Kidney epithelial cell (primary cell): ENCODE measurements around the gene TMEM178B. TPM values are rescaled to one million over a fixed set of nuclear protein-coding genes. Genes with fewer than 3 reads are reported as not detected.

Experiments used
- DNase-seq: peaks from one replicate; pipeline ENCODE4 v3.0.0-alpha.2; 2010; ENCODE audit warnings: low read depth
- H3K27me3 ChIP-seq: 2 replicates; pipeline ENCODE4 v1.6.0; 2011; ENCODE audit warnings: low read length; ENCODE audit not compliant: control insufficient read depth, insufficient read depth
- H3K36me3 ChIP-seq: 2 replicates; pipeline ENCODE4 v1.5.1; 2011; ENCODE audit warnings: low read length; ENCODE audit not compliant: control insufficient read depth, insufficient read depth
- H3K4me3 ChIP-seq: 2 replicates; pipeline ENCODE4 v1.5.1; 2011; ENCODE audit warnings: low read depth, mild to moderate bottlenecking, control low read depth, low read length
- CTCF ChIP-seq: IDR thresholded peaks from 2 replicates; pipeline ENCODE4 v1.5.1; 2011; ENCODE audit warnings: mild to moderate bottlenecking, moderate library complexity, low read length, control low read depth, inconsistent platforms; ENCODE audit not compliant: insufficient read depth, poor library complexity, severe bottlenecking
- total RNA-seq: library from RNA; depleted of rRNA; stranded (reverse); fragments of >200 nt; gene quantifications from 2 replicates; pipeline ENCODE4 v1.2.3, GENCODE V29; 2015

TMEM178B gene
- total RNA-seq, 1 donor from 2014 or later, result 9.7 TPM

DNA sequence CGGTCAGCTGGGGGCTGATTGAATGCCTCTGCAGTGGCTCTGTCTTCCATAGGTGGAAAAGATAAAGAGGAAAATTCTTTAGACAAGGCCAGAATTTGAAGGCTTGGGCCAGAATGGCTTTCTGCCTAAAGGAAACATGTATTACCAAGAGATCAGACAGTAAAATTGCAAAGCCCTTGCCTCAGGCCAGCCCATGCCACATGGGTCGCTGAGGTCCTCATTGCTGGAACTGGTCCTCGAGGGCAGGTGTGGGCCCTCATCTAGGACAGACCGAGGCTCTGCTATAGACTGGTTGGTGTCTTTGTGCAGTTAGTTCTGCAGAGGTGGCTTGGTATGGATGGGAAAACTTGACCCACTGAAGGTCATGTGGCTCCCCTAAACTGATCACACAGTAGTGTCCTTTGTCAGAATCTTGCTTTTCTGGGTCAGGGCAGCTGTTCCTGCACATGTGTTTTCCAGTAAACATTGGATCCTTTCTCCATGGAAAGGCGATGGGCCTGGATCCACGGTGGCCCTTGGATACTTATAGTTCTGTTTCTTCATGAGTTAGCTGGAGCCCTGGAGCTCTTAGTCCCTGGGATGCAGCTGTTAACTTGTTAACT lies 80.4 kb downstream of the TMEM178B start:
- H3K27me3 ChIP-seq, result no peaks in the 10 kb centered on the region
- TF ChIP-seq CTCF, result no peak
- H3K4me3 ChIP-seq, result no peak overlapping the region
- DNase-seq, result no peak
- H3K36me3 ChIP-seq, result no peaks in the 10 kb centered on the region

- TF ChIP-seq CTCF, result no peak
- Histone ChIP-seq H3K27me3 (no peaks in the 10 kb centered on the region), H3K36me3 (no peaks in the 10 kb centered on the region), H3K4me3 (no peak overlapping the region)
- DNase-seq, result no peak
Measured at GRCh38 chr7:141156407-141156806, 82.5 kb downstream of the TMEM178B start.

DNA sequence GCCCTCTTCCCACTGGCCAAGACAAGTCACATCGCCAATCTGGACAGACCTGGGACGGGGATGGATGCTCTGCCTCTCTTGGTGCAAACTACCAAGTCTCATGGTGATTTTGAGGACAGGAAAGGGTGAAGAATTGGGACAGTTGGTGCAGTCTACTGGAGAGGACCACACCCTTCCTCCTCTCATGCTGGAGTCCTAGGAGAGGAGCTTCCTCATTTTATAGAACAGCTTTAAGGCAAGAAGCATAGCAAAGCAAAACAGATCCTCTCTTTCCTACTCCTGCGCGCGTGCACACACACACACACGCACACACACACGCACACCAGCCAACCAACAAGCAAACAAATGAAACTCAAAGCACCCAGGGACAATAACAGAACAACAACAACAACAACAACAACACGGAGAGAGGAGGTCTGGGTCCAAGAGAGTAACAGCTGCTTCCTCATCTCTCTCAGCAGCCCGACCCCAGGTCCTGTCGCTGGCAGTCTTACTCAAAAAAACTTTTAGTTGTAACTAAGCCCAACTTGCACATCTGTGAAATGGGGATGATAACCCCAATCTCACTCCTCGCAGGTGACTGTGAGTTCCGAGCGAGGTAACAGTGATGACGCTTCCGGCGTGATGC lies 83.4 kb downstream of the TMEM178B start:
- H3K4me3 ChIP-seq, result no peak overlapping the region
- DNase-seq, result no peak
- H3K27me3 ChIP-seq, result no peaks in the 10 kb centered on the region
- no peaks in the 10 kb centered on the region for H3K36me3 ChIP-seq
- TF ChIP-seq CTCF, result no peak

DNA sequence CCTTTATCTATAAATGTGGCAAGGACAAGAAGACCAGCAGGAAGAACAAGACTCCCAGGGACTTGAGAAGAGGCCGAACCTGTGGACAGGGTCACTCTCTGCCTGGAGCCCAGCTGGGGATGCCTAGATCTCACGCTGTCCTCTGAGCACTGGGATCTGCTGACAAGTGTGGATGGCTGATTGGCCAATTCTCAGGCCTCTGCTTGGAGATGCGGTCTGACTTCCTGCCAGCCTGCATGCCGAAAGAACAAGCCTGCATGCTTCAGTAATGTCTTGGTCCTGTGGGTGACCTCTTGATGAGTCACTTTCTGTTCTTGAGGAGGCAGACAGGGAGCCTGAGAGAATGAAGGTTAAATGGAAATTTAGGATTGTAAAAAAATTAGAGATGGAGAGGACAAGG lies 84.7 kb downstream of the TMEM178B start:
- H3K36me3 ChIP-seq, result no peaks in the 10 kb centered on the region
- H3K4me3 ChIP-seq, result no peak overlapping the region
- TF ChIP-seq CTCF, result no peak
- peak; percentile 98 for DNase-seq
- H3K27me3 ChIP-seq, result no peaks in the 10 kb centered on the region

DNA sequence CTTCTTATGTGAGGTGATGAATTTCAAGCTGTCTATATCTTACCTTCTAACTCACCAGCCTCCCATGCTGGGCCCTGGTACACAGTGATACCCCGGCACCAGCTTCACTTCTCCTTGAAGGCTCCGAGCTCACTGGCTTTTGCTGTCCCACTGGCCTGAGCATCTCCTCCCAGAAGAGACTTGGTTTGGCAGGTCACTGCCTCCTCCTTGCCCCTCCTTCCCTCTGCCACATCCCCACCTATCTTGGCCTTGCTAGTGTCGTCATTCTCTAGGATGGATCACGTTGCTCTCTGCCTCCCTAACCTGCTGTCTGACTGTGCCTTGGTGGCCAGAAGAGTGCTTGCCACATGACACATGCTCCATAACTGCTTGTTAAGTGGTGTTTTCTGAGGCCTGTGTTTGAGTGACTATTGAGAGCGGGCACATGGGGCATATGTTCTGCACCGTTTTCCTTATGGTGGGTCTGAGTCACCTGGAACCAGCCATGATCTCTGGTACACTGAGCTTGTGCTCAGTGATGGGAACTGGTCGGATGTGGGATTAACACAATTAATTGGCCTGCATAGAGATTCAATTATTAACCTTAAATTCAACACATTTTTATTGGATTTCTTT lies 86.5 kb downstream of the TMEM178B start:
- H3K27me3 ChIP-seq, result no peaks in the 10 kb centered on the region
- no peak for TF ChIP-seq CTCF
- no peak overlapping the region for H3K4me3 ChIP-seq
- no peaks in the 10 kb centered on the region for H3K36me3 ChIP-seq
- DNase-seq, result peak; percentile 41
